HEK293T (cell line): ENCODE results near the gene BPIFB2.

Experiments used
- BHLHE40 ChIP-seq: fragments of 450-650 bp; IDR thresholded peaks from 2 replicates; pipeline ENCODE4 v1.6.1; 2016; ENCODE audit warnings: mild to moderate bottlenecking, moderate library complexity, borderline replicate concordance
- FOXK2 ChIP-seq: fragments of 450-650 bp; IDR thresholded peaks from 2 replicates; pipeline ENCODE4 v1.6.1; 2016; ENCODE audit warnings: mild to moderate bottlenecking
- FOXM1 ChIP-seq: fragments of 450-650 bp; IDR thresholded peaks from 2 replicates; pipeline ENCODE4 v1.6.1; 2017; ENCODE audit warnings: mild to moderate bottlenecking, borderline replicate concordance
- NFRKB ChIP-seq: fragments of 450-650 bp; IDR thresholded peaks from 2 replicates; pipeline ENCODE4 v1.6.1; 2016; ENCODE audit warnings: mild to moderate bottlenecking, moderate library complexity
- SP1 ChIP-seq: fragments of 450-650 bp; IDR thresholded peaks from 2 replicates; pipeline ENCODE4 v1.6.1; 2017
- SUZ12 ChIP-seq: fragments of 450-650 bp; IDR thresholded peaks from 2 replicates; pipeline ENCODE4 v1.6.1; 2016; ENCODE audit warnings: mild to moderate bottlenecking
- TARDBP ChIP-seq: fragments of 450-650 bp; IDR thresholded peaks from 2 replicates; pipeline ENCODE4 v1.6.1; 2016

DNA sequence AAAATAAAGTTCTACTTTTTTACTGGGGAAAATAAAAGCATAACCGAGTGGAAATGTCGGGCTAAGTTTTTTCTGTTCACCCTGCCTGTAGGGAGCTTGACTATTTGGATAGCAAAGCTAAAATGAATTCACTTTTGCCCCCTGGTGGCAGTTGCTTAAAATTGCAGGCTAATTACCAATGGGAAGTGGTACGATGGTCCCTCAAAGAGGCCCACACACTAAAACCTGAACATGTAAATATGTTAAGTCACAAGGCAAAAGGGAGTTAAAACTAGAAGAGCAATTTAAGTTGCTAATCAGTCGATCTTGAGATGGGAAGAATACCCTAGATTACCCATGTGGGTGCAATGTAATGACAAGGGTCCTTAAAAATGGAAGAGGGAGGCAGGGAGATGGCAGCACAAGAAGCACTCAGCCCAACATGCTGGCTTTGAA is 2.4 kb upstream of the BPIFB2 start:
- TF ChIP-seq FOXM1 = no peak
- no peak for TF ChIP-seq SUZ12
- no peak for TF ChIP-seq BHLHE40
- TF ChIP-seq NFRKB = no peak
- no peak for TF ChIP-seq TARDBP
- no peak for TF ChIP-seq SP1
- TF ChIP-seq FOXK2 = no peak
